ENCODE measurements around the gene WDR86. TPM values are rescaled to one million over a fixed set of nuclear protein-coding genes. Genes with fewer than 3 reads are reported as not detected.

WDR86 gene
- total RNA-seq, 1 experiment from 2014 or later = not detected

GRCh38 chr7:151408498-151408838 lies 1.4 kb downstream of the WDR86 start:
- DNase-seq (ENCODE audit: low read depth) = no peak

- DNase-seq (ENCODE audit: low read depth) = no peak
Measured at GRCh38 chr7:151406886-151407583, 2.8 kb downstream of the WDR86 start.

GRCh38 chr7:151406051-151406875 lies 3.6 kb downstream of the WDR86 start:
- DNase-seq (ENCODE audit: low read depth) = no peak

- no peak for DNase-seq (ENCODE audit: low read depth)
Measured at GRCh38 chr7:151405588-151405987, 4.2 kb downstream of the WDR86 start.

GRCh38 chr7:151405056-151405455 lies 4.8 kb downstream of the WDR86 start:
- no peak for DNase-seq (ENCODE audit: low read depth)

- DNase-seq (ENCODE audit: low read depth) = peak; percentile 18
Measured at GRCh38 chr7:151404216-151405011, 5.4 kb downstream of the WDR86 start.

- no peak for DNase-seq (ENCODE audit: low read depth)
Measured at GRCh38 chr7:151403764-151404163, 6.1 kb downstream of the WDR86 start.

GRCh38 chr7:151402029-151402835 lies 7.6 kb downstream of the WDR86 start:
- no peak for DNase-seq (ENCODE audit: low read depth)

- no peak for DNase-seq (ENCODE audit: low read depth)
Measured at GRCh38 chr7:151400626-151401315, 9.1 kb downstream of the WDR86 start.

- DNase-seq (ENCODE audit: low read depth) = no peak
Measured at GRCh38 chr7:151399906-151400305, 9.9 kb downstream of the WDR86 start.

- DNase-seq (ENCODE audit: low read depth) = no peak
Measured at GRCh38 chr7:151399305-151399601, 10.6 kb downstream of the WDR86 start.

- peak; percentile 30 for DNase-seq (ENCODE audit: low read depth)
Measured at GRCh38 chr7:151398446-151399304, 11.2 kb downstream of the WDR86 start.

GRCh38 chr7:151397026-151397425 lies 12.8 kb downstream of the WDR86 start:
- no peak for DNase-seq (ENCODE audit: low read depth)

GRCh38 chr7:151396328-151396970 lies 13.4 kb downstream of the WDR86 start:
- no peak for DNase-seq (ENCODE audit: low read depth)

GRCh38 chr7:151395036-151395367 lies 14.8 kb downstream of the WDR86 start:
- no peak for DNase-seq (ENCODE audit: low read depth)

- DNase-seq (ENCODE audit: low read depth) = no peak
Measured at GRCh38 chr7:151394076-151395035, 15.5 kb downstream of the WDR86 start.

- DNase-seq (ENCODE audit: low read depth) = no peak
Measured at GRCh38 chr7:151393031-151393977, 16.5 kb downstream of the WDR86 start.
